ENCODE results near the gene LAMA2.

- TF ChIP-seq CTCF (IDR thresholded peaks at IDR 0.05) (no peak), POLR2AphosphoS5 (IDR thresholded peaks at IDR 0.05) (no peak), POLR2A (IDR thresholded peaks at IDR 0.05) (no peak), EP300 (IDR thresholded peaks at IDR 0.05) (no peak)
These were observed 333.1 kb downstream of the LAMA2 start for GRCh38 chr6:129215916-129216520.

Data from sigmoid colon (tissue), 4 donors.